Hematopoietic multipotent progenitor cell treated with erythropoietin and hydrocortisone succinate and interleukin-3 and kit ligand, for 17 days (in vitro differentiated cells): ENCODE data around the gene PIK3CA.

Source experiments
- DNase-seq: peaks from one replicate; pipeline ENCODE4 v3.0.0-alpha.2; 2015; ENCODE audit warnings: low spot score

Gene PIK3CA

DNA sequence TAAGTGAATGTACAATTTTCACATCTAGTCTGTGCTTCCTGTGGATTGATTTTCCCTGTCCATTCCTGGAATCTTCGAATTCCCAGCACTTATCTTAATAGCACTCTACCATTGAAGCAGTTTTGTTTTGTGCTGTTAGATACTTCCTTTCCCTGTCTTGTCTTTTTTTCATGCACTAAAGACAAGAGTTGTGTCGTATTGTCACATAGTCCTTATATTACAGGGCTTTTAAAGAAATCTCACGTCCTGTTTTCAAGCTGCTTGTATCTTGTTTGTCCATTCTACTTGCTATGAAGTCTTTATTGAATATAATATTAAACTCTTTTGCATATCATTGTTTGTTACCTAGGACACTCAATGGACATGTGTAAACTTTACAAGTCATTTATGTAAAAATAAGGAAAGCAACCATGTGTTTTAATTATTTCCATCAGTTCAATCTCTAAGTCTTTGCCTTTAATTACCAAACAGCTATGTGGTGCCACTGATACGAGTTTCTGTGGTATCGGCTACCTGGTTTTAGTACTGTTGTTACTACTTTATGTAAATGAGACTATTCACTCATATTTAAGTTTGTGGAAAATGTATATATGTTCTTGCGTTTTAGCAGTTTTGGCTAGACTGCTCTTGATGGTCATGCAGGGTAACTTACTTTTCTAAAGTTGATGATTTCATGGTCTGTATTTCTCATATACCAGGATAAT is 10.3 kb downstream of the PIK3CA start:
- DNase-seq: no peak

- DNase-seq: no peak
Observed at GRCh38 chr3:179163503-179163902, 15.3 kb downstream of the PIK3CA start.

GRCh38 chr3:179164857-179165256 is 16.7 kb downstream of the PIK3CA start:
- DNase-seq: no peak

DNA sequence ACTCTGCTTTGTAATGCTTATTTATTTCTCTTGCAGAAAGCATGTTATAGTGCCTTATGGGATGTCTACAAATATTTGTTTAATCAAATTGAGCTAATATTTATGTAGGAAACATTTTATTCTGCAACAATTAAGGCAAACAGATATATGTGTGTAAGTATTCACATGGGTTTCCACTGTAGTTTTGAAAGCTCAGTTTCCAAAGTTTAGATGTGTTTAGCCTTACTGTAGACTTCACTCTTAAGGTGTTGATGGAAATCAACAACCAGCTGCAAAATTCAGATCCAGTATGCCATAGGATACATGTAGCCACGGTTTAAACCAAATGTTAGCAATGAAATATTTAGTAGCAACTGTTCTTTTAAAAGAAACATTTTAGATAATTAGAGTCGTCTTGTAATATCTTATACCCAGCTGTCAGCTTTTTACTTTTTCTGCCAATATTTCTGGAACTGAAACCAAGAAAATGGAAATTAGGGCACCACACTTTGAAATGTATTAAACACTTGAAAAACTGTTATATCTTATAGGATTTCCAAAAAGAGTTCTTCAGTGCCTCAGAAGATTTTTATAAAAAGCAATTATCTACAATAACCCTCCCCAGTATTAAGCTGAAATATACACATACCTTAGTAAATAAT is 18.5 kb downstream of the PIK3CA start:
- DNase-seq: no peak

- DNase-seq: peak; percentile 53
Observed at GRCh38 chr3:179168918-179169317, 20.8 kb downstream of the PIK3CA start.

DNA sequence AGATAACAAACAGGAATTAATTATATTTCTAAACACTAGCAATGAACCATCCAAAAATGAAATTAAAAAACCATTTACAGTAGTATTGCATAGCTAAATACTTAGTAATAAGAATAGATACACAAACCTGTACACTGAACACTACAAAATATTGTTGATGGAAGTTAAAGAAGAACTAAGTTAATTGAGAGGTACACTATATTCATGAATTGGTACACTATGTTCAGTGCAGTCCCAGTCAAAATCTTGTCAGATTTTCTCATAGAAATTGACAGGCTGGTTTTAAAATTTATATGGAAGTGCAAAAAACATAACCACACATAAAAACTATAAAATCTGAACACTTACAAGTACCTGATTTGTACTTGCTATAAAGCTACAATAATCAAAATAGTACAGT is 24.4 kb downstream of the PIK3CA start:
- DNase-seq: no peak

DNA sequence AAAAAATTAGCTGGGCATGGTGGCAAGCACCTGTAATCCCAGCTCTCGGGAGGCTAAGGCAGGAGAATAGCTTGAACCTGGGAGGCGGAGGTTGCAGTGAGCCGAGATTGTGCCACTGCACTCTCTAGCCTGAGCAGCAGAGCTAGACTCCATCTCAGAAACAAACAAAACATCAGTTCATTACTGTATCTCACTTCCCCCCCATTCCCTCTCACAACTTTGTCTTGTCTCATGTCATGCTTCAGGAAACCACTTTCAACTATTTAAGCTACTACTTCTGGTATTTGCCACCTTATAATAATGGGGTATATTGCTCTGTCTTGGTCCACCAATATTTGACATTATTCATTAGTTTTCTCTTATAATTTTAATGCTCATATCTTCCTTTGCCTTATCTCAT is 26.2 kb downstream of the PIK3CA start:
- DNase-seq: no peak

- DNase-seq: no peak
Observed at GRCh38 chr3:179174898-179175297, 26.7 kb downstream of the PIK3CA start.

DNA sequence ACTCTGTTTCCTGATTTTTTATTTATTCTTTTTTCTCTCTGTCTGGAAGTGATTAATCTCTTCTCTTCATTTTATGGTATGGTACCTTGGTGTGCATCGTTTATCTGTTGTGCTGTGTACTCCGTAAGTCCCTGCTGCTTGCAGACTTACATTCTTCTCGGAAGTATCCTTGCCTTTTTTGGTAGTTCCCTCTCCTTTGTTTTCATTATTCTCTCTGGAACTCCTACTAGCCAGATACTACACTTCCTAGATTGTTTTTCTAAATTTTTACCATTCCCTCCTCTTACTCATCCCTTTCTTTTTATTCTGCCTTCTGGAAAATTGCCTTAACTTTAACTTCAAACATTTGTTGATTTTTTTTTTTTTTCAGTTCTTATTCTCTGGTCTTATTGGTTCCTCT is 27.2 kb downstream of the PIK3CA start:
- no peak for DNase-seq

GRCh38 chr3:179177611-179178010 is 29.5 kb downstream of the PIK3CA start:
- DNase-seq: no peak

DNA sequence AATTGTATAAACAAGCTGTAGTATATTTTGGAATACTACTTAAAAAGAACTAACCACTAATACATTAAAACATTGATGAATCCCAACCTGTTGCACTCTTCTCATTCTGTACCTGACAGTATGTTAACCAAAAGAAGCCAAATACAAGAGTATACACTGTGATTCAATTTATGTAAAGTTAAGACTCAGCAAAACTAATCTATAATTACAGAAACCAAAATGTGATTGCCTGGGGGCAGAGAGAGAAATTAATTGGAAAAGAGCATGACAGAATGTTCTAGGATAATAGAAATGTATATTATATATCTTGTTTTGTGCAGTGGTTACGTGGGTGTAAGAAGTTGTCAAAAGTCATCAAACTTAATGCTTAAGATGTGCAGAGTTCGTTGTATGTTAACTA is 31.1 kb downstream of the PIK3CA start:
- DNase-seq: no peak

- DNase-seq: peak; percentile 29
Observed at GRCh38 chr3:179179979-179180759, 32.0 kb downstream of the PIK3CA start.

- peak; percentile 34 for DNase-seq
Observed at GRCh38 chr3:179181021-179181472, 32.9 kb downstream of the PIK3CA start.

DNA sequence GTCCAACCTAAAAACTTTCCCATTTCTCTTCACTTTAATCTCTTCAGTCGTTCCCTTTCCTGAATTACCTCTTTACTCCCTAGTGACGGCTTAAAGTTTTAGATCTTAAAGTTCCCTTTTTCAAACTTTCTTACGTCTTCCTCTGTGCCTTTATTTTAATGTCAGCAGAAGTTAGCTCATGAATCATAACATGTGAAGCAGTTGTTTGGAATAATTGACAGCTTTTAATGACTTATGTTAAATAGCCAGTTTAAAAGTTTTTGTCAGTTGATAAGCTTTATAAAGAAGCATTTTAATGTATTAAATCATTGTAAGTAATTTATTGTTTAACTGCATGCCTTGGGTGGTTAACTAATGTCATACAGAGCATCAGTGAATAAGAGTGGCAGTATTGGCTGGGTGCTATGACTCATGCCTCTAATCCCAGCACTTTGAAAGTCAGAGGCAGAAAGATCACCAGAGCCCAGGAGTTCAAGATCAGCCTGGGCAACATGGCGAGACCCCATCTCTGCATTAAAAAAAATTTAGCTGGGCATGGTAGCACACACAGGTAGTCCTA is 33.9 kb downstream of the PIK3CA start:
- no peak for DNase-seq

DNA sequence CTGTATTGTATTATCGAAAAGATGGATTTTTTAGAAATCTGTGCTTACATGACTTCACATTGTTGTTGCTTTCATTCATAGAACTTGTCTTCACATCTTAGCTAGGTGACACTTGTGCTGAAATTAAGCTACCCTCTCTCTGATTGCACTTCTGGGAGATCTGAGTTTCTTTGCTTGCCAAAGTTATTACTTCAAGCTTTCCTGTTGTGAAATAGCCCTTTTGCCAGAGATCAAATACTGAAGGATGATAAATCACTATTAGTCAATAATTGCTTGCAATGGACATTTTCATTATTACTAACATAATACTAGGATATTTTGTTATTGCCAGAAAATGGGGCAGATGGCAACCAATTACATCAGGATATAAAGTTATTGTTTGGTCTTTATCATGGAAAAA is 34.7 kb downstream of the PIK3CA start:
- DNase-seq: no peak

DNA sequence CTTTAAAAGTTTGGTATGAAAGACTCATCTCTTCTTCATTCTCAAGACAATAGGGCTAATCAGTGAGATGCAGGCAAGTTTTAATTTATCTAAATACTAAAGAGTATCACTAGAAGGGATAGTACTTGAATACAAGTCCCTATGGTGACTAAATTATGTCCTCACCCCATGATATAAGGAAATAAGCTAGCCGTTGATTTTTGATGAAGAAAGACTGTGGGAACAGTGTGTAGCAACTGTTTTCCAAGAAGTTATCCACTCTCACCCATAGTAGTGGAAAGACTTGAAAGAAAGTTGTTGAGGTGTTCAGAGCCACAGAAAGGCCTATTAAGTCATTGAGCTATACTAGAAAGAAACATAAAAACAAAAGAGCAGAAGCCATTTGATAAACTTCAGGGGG is 36.7 kb downstream of the PIK3CA start:
- DNase-seq: no peak

GRCh38 chr3:179186426-179186825 is 38.3 kb downstream of the PIK3CA start:
- DNase-seq: no peak

- no peak for DNase-seq
Observed at GRCh38 chr3:179189759-179190158, 41.6 kb downstream of the PIK3CA start.

DNA sequence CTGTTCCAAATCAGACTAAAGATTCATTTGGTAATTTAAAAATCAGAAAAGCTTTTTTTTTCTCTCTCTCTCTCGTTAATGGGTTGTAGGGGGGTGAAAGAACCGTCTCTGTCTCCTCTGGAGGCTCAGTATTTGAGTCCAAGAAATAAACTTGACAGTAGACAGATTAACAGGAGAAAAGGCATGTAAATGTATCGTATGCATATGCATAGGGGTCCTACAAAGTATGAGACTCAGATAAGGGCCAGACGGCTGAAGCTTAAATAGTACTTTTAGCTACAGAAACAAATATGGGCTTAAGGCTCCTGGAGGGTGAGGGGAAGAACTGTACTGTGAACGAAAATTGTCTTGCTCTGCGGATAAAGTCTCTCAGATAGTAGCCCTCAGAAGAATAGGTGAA is 42.4 kb downstream of the PIK3CA start:
- no peak for DNase-seq

- no peak for DNase-seq
Observed at GRCh38 chr3:179192542-179192941, 44.4 kb downstream of the PIK3CA start.

DNA sequence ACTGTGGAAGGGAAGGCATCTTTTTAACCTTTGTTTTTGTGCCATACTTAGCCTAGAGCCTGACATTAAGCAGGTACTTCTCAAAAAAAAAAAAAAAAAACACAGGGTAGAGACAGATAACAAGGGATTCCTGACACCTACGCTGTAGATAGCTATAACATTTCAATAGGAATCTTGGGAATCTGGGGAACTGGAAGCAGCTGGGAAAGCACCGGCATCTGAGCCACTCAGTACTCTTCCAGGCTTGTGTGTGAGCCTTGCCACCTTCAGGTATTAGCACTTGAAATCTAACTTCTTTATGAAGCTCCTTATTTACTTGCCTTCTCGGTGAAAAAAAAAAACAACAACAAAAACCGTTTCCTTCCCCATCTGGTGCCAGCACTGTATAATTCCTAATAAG is 46.8 kb downstream of the PIK3CA start:
- no peak for DNase-seq

DNA sequence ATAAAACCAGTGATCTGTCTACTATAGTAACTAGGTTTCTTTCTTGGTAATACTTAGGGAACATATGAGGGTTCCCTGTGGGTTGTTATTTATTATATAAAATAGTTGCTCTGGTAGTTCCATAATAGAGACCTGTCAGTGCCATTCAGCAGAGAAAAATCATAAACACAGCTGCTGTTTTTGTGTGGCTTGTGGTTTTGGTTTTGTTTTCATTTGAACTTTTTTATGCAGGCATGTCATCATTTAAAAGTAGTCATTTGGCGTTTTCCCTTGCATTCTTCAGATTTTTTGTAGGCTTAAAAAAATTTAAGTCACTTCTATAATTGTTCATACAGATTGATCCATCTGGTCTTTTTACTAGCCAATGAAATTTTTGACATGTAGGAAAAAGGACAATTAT is 47.9 kb downstream of the PIK3CA start:
- DNase-seq: no peak

- DNase-seq: no peak
Observed at GRCh38 chr3:179196700-179197099, 48.5 kb downstream of the PIK3CA start.
